DMS53 treated with DMSO at 0.1 percent for 48 hours (cell line): ENCODE data around the gene ANGPTL3.
"Not testable (repeated sequence)": the region's sequence is repeated elsewhere in the genome, so short reads cannot be mapped to it uniquely, and the experiment has no call there.

ENCODE experiments used
- DNase-seq: peaks from one replicate; lab custom pipeline; 2025; ENCODE audit not compliant: unreplicated experiment; lab: John Stamatoyannopoulos, UW

Gene ANGPTL3

DNA sequence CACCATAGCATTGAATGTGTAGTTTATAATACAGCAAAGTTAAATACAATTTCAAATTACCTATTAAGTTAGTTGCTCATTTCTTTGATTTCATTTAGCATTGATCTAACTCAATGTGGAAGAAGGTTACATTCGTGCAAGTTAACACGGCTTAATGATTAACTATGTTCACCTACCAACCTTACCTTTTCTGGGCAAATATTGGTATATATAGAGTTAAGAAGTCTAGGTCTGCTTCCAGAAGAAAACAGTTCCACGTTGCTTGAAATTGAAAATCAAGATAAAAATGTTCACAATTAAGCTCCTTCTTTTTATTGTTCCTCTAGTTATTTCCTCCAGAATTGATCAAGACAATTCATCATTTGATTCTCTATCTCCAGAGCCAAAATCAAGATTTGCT, at the start of gene ANGPTL3:
TSS of gene ANGPTL3 (plus strand) at position 240 of the 400 bp plus-strand sequence. CDS start at position 287, 47 bp downstream.
- peak; percentile 50 for DNase-seq

GRCh38 chr1:62561306-62561705, 36.0 kb upstream of the ANGPTL3 start:
- DNase-seq = no peak

DNA sequence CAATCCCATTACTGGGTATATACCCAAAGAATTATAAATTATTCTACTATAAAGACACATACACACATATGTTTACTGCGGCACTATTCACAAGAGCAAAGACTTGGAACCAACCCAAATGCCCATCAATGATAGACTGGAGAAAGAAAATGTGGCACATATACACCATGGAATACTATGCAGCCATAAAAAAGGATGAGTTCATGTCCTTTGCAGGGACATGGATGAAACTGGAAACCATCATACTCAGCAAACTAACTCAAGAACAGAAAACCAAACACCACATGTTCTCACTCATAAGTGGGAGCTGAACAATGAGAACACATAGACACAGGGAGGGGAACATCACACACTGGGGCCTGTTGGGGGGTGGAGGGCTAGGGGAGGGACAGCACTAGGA, 30.1 kb upstream of the ANGPTL3 start:
- not testable (repeated sequence) for DNase-seq

DNA sequence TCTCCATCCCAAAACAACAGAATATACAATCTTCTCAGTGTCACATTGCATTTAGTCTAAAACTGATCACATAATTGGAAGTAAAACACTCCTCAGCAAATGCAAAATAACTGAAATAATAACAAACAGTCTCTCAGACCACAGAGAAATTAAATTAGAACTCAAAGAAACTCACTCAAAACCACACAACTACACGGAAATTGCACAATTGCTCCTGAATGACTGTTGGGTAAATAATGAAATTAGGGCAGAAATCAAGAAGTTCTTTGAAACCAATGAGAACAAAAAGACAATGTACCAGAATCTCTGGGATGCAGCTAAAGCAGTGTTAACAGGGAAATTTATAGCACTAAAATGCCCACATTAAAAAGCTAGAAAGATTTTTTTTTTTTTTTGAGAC, 29.4 kb upstream of the ANGPTL3 start:
- DNase-seq = not testable (repeated sequence)

DNA sequence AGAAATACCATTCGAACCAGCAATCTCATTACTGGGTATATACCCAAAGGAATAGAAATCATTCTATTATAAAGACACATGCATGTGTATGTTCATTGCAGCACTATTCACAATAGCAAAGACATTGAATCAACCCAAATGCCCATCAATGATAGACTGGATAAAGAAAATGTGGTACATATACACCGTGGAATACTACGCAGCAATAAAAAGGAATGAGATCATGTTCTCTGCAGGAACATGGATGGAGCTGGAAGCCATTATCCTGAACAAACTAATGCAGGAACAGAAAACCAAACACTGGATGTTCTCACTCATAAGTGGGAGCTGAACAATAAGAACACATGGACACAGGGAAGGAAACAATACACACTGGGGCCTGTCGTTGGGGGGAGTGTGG, 25.8 kb upstream of the ANGPTL3 start:
- not testable (repeated sequence) for DNase-seq

- no peak for DNase-seq
Measured at GRCh38 chr1:62572476-62572875, 24.8 kb upstream of the ANGPTL3 start.

GRCh38 chr1:62573675-62574074, 23.6 kb upstream of the ANGPTL3 start:
- no peak for DNase-seq

DNA sequence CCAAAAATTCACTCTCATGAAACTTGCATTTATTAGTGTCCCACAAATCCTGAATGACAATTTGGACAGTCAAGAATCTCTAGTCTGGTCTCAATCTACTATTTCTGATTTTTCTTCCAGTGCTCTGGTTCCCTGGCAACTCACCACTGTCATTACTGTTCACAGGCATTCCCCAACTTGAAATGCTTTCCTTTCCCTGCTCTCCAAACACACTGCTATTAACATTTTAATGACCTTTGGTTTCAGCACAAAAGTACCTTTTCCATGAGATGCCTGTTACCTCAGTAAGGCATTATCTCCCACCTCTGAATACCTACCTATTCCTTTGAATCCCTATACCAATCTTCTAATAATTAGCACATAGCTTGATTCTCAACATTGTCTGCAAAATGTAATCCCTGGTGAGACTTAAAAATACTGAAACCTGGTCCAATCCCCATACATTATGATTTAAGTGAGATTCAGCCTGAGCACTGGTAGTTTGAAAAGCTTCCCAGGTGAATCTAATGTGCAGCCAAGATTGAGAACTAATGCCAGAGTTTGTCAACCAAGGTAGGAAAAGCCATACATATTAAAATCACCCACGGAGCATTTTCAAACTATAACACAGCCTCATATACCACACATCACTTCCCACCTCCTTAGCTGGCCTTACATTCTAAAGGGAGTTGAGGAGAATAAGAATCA, 11.7 kb upstream of the ANGPTL3 start:
- DNase-seq = no peak

DNA sequence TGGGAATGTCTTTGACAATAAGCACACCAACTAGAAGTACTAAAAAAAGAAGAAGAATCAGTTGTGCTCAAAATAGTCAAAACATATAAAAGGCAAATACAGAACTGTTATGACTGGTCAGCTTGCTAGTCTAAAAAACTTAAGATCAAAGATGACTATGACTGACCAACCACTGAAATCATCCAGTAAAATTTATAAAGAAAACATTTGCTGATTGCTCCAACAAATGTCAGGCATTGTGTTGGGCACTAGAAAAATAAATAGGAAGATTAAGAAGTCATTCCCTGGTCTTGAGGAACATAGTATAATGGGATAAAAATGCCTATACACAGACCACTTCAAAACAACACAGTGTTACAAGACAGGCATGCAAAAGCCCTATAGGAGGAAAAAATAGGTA, 9.3 kb upstream of the ANGPTL3 start:
- DNase-seq = no peak

GRCh38 chr1:62589321-62589720, 8.0 kb upstream of the ANGPTL3 start:
- no peak for DNase-seq

DNA sequence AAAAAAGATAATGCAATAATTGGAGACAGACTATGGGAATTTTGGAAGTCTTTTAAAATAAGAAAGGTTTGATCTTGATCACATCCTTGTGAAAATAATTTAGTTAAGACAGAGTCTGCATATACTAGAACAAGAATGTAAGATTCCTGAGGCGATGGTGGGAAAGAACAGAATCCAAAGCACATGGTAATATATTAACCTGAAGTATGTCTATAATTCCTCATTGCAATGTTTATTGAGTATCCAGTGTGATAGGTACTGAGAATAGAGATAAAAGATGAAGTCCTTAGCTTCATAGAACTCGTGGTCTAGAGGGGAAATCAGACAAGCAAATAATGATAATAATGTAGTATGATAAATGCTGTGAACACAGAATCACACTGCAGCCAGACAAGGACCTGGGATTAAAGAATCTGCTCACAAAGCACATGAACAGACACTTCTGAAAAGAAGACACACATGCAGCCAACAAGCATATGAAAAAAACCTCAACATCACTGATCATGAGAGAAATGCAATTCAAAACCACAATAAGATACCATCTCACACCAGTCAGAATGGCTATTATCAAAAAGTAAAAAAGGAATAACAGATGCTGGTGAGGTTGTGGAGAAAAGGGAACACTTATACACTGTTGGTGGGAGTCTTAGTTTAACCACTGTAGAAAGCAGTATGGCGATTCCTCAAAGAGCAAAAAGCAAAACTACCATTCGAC, 6.9 kb upstream of the ANGPTL3 start:
- DNase-seq = no peak

DNA sequence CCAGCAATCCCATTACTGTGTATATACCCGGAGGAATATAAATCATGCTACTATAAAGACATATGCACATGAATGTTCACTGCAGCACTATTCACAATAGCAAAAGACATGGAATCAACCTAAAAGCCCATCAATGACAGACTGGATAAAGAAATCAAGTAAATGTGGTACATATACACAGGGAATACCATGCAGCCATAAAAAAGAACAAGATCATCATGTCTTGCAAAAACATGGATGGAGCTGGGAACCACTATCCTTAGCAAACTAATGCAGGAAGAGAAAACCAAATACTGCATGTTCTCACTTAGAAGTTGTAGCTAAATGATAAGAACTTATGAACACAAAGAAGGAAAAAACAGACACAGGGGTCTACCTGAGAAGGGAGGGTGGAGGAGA, 6.4 kb upstream of the ANGPTL3 start:
- no peak for DNase-seq

GRCh38 chr1:62593825-62594394, 3.4 kb upstream of the ANGPTL3 start:
- no peak for DNase-seq

DNA sequence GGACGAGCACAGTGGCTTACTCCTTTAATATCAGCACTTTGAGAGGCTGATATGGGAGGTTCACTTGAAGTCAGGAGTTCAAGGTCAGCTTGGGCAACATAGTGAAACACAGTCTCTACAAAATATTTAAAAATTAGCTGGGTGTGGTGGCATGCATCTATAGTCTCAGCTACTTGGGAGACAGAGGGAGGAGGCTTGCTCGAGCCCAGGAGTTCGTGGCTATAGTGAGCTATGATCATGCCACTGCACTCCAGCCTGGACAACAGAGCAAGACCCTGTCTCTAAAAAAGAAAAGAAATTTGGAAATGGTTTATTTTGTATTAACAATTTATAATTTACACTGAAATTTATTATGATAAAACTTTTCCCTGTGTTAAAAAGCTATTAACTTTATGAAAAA, 1.7 kb upstream of the ANGPTL3 start:
- no peak for DNase-seq

DNA sequence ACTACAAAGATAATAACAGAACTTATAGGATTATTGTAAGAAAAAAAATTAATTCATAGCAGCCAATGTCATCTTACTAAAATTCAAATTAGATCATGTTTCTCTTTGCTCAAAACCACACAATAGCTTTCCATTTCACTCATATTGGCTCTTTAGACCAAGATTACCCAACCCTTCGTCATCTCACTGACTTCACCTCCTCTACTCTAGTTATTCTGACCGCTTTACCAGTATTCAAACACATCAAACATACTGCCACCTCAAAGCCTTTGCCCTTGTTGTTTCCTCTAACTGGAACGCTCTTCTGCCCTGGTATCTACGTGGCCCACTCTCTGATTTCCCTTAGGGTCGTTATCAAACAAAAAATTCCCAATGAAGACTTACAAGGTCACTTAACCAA, 1.7 kb downstream of the ANGPTL3 start:
- DNase-seq = no peak

- DNase-seq = no peak
Measured at GRCh38 chr1:62601457-62601856, 4.1 kb downstream of the ANGPTL3 start.

GRCh38 chr1:62608905-62609304, 11.6 kb downstream of the ANGPTL3 start:
- no peak for DNase-seq

DNA sequence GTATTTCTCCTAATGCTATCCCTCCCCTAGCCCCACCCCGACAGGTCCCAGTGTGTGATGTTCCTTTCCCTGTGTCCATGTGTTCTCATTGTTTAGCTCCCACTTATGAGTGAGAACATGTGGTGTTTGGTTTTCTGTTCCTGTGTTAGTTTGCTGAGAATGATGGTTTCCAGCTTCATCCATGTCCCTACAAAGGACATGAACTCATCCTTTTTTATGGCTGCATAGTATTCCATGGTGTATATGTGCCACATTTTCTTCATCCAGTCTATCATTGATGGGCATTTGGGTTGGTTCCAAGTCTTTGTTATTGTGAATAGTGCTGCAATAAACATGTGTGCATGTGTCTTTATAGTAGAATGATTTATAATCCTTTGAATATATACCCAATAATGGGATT, 13.3 kb downstream of the ANGPTL3 start:
- DNase-seq = not testable (repeated sequence)

- no peak for DNase-seq
Measured at GRCh38 chr1:62612770-62613169, 15.4 kb downstream of the ANGPTL3 start.

DNA sequence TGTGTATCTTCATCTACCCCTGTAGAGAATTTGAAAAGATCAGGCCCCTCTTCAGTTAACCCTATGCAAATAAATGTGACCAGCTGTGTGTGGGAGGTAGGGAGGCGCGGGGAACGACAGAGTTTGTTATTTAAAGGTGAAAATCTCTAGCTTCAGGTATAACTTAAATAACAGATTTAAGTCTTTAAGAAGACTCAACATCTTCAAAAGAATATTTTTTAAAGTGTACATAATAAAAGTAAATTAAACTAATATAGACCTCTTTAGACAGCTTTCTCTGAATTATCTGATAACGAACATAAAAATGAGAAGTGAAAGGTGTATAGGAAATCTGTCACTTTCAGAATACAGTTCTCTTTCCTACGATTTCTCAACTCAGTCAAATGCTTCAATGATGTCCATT, 16.0 kb downstream of the ANGPTL3 start:
- no peak for DNase-seq

- no peak for DNase-seq
Measured at GRCh38 chr1:62613890-62614289, 16.6 kb downstream of the ANGPTL3 start.

DNA sequence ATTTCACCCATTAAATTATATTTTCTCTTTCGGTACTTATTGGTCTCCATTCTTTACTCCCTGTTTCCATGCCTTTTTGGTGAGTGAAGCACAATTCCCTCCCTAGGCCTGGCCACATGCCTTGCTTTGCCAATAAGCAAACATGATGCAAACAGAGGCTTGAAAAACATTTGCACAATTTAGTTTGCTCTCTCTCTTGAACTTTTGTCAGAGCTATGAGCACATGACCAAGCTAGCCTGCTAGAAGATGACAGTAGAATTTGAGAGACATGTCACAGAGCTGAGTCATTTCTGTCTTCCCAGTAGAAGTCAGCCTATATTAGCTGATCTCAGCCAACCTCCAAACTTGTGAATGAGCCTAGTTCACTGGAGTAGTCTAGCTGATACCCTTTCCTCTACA, 24.6 kb downstream of the ANGPTL3 start:
- DNase-seq = peak; percentile 95
